ENCODE measurements around the gene AMBP.
"Not testable (repeated sequence)": the region's sequence is repeated elsewhere in the genome, so short reads cannot be mapped to it uniquely, and the experiment has no call there.

Gene AMBP

DNA sequence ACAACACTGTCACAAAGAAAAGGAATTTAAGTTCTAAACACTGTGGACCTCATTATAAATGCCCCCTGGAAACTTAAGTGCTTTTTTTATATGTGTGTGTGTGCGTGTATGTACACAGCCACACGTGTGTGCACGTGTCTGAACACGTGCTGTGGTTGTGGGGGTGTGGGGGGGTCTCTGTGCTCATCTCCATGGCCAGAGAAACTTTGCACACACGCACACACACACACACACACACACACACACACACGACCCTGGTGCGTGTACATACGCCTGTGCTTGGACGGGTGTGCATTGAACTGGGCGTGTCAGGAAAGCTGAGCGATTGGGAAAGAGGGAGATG lies 27.9 kb downstream of the AMBP start:
- no peak for DNase-seq

DNA sequence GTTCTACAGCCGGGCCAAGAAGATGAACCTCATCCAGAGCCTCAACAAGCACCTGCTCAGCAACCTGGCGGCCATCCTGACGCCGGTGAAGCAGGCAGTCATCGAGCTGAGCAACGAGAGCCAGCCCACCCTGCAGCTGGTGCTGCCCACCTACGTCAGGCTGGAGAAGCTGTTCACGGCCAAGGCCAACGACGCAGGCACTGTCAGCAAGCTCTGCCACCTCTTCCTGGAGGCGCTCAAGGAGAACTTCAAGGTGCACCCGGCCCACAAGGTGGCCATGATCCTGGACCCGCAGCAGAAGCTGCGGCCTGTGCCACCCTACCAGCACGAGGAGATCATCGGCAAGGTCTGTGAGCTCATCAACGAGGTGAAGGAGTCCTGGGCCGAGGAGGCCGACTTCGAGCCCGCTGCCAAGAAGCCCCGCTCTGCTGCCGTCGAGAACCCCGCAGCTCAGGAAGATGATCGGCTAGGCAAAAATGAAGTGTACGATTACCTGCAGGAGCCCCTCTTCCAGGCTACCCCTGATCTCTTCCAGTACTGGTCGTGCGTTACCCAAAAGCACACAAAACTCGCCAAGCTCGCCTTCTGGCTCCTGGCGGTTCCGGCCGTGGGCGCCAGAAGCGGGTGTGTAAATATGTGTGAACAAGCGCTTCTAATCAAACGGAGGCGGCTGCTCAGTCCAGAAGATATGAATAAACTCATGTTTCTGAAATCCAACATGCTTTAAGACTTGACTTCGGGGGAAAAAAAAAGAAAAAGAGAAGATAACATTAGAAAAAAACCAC lies 28.5 kb downstream of the AMBP start:
- DNase-seq = no peak

DNA sequence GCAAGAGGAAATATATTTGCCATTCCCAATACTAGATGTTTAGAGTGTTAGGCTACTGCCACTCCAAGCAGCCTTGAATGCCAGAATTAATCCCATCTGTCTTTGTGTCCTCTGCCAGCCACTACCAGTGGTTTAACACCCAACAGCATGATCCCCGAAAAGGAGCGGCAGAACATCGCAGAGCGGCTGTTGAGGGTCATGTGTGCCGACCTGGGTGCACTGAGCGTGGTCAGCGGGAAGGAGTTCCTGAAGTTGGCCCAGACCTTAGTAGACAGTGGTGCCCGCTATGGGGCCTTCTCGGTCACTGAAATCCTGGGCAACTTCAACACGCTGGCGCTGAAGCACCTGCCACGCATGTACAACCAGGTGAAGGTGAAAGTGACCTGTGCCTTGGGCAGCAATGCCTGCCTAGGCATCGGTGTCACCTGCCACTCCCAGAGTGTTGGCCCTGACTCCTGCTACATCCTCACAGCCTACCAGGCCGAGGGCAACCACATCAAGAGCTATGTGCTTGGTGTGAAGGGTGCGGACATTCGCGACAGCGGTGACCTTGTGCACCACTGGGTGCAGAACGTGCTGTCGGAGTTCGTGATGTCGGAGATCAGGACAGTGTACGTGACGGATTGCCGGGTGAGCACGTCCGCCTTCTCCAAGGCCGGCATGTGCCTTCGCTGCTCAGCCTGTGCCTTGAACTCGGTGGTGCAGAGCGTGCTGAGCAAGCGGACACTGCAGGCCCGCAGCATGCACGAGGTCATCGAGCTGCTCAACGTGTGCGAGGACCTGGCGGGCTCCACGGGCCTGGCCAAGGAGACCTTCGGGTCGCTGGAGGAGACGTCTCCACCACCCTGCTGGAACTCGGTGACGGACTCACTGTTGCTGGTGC lies 29.3 kb downstream of the AMBP start:
- DNase-seq = no peak

DNA sequence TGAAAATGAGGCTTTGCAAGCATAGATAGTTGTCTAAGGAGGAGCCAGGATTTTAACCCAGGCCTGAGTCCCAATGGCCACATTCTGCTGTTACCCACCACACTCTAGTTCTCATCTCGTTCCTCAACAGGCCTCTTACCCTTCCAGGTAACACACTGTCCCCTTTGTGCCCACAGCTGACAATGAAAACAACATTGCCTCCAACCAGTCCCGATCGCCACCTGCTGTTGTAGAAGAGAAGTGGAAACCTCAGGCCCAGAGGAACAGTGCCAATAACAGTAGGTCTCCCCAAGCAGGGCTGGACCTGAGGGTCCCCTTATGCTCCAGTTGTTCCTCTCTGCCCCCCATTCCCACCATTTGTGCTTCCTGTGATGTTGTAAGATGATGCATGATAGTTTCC lies 30.4 kb downstream of the AMBP start:
- DNase-seq = no peak

DNA sequence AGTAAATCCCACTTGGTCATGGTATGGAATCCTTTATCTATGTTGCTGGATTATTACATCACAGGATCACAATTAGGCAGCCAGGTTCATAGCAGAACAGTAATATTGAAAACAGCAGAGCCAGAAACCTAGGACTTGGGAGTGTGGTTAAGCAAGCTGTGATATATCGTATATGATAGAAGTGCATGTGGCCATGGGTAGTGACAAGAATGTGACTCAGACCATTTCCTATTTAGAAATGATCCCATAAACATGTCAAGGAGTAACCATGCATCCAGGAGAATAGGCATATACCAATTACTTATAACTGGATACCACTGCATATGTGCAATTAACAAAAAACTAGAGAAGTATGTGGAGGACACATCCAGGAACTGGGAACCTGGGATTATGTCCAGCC lies 31.2 kb downstream of the AMBP start:
- no peak for DNase-seq

DNA sequence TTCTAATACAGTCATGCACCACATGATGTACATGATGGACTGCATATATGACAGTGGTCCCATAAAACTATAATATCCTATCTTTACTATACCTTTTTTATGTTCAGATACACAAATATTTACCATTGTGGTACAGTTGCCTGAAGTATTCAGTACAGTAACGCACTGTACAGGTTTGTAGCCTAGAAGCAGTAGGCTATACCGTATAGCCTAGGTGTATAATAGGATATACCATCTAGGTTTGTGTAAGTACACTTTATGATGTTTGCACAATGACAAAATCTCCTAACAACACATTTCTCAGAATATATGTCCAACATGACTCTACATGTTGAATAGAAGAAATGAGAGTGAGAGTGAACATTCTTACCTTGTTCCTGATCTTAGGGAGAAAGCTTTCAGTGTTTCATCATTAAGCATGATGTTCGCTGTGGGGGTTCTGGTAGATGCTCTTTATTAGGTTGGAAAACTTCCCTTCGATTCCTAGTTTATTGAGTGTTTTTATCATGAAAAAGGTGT lies 31.8 kb downstream of the AMBP start:
- no peak for DNase-seq

DNA sequence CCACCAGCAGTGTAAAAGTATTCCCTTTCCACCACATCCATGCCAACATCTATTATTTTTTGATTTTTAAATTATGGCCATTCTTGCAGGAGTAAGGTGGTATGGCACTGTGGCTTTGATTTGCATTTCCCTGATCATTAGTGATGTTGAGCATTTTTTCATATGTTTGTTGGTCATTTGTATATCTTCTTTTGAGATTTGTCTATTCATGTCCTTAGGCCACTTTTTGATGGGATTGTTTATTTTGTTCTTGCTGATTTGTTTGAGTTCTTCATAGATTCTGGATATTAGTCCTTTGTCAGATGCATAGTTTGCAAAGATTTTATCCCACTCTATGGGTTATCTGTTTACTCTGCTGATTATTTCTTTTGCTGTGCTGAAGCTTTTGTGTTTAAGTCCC lies 34.4 kb downstream of the AMBP start:
- DNase-seq = not testable (repeated sequence)

DNA sequence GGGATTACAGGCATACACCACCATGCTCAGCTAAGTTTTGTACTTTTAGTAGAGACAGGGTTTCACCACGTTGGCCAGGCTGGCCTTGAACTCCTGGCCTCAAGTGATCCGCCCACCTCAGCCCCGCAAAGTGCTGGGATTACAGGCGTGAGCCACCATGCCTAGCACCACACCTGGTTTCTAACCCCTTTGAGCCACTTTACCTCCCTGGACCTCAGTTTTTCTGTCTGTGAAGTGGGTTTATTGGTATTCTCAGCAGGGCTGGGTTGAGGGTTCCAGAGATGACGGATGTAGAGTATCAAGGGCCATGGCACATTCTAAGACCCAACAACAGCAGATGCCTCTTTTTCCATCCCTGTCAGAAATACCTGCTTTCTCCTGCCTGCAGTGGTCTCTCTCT lies 38.6 kb downstream of the AMBP start:
- no peak for DNase-seq

DNA sequence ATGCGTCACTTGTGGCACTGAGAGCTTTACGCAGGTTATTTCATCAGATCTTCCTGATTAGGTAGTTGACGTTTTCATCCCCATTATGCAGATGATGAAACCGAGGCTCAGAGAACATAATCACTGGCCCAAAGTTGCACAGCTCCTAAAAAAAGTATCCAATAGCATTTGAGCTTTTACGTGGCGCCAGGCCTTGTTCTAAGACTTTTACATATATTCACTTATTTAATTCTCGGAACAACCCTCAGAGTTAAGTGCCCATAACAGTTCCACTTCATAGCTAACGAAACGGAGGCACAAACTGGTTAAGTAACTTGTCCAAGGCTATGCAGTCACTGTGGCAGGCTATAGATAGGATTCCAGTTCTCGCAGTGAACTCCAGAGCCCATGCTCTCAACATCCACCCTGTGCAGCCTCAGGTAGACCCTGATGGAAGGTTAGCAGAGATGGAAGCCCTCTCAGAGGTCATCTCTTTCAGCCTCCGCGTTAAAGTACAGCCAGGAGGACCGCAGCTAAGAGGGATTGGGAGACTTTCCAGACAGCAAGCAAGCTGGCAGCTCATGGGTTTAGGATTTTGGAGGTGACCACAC lies 39.3 kb downstream of the AMBP start:
- DNase-seq = no peak

DNA sequence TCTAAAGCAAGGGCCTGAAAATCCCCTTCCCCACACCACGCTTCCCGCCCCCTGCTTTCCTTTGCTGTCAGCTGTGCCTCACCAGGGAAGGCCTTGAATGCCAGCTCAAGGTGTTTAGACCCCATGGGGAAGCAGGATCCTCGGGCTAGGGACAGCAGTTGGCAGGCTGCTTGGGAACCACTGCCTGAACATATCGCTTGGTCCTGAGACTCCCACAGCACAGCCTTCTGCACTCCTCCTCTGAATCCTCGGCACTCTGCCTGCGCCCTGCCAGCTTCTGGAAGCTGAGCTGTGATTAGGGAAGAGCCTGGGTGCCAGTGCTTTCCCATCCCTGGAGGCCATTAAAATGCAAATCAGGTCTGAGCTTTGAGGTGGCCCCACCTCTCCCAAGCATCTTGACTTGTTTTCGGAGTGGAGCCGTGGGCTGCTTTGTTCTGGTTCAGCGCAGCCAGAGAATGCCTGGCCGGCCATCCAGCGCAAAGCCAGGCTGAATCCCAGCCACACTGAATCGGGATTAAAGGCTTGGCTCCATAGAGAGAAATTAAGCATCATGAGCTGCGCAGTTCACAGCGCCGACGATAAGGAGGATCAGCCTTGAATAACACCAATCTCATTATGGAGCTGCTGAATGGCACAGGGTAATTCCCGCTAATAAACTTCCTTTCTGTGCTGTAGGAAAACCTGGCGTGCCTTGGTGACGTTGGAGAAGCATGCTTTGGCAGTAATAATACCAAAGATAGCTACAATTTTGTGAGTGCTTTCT lies 40.0 kb downstream of the AMBP start:
- DNase-seq = no peak

DNA sequence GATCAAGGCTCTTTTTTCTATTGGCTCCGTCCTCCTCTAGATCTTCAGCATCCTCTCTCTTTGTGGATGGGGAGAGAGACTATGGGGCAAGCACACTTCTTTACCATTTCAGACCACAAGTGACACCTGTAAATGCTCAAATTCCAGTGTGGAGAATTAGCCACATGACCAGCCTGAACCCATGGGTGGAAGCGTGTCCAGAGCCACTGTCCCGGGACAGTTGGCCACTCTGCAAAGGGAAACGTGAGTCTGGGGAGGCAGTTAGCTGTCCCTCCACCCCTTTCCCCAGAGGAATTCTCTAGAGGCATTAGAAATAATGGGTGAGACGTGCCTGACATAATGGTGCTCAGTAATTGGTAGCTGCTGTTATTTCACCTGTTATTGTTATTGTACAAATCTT lies 40.9 kb downstream of the AMBP start:
- no peak for DNase-seq

DNA sequence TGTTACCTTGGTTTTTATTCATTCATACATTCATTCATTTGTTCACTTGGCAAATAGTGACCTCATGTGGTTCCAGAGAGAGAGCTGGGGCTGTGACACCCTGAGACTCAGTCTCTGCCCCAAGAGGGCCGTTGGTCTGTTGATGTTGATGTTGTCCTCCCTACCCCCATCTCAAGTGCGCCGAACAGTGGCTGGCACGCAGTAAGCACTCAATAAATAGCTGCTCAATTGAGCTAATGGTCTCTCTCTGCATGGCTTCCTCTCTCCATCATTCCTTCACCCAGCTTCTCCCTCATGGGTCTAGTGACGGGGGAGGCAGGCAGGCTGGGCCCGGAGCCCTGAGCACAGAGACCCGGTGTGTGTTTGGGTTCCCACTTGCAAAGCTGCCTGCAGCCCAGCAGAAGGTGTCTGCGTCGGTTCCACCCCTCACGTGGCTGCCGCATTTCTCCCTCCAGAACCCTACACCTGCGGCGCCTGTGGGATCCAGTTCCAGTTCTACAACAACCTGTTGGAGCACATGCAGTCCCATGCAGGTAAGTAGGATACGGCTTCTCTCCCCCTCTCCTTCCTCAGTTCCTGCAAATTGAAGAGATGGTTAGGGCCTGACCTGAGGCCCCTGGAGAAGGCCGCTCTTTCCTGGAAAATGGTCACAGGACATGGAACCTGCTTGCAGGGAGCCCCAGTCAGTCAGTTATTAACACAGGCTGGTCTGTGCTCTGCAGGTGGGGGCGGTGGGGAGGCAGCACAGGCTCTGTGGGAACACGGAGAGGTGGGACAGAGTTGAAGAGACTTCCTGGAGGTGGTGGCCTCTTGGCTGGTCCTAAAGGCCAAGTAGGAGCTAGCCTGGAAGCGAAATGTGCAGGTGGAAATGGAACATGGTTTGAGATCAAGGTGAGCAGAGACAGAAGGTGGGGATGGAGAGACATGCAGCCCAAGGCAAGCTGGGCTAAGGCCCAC lies 42.0 kb downstream of the AMBP start:
- DNase-seq = no peak

DNA sequence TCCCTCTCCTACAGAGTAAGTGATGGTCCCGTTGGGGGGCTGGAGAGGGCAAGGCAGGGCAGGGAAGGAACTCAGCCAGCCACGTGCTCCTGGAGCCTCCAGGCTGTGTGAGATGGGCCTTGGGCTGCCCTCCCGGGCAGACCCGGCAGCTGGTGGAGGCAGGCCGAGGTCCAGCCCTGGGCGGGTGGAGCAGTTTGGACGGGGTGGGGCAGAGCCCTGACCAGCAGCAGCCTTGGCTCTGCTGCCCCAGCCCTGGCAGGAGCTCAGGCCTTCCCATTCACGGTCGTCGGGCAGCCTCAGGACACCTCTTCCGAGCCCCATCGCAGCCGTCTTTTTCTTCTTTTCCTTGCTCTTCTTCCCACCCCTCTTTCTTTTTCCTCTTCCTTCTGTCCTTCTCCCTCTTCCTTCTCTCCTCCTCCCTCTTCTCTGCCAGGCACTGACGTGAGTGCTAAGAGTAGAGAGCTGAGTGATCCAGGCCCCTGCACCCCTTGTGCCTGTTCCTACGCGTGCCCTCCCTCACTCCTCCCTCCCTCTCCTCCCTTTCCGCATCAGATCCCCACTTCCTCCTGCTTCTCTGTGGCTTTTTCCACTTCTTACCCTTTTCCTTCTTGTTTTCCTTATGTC lies 42.8 kb downstream of the AMBP start:
- DNase-seq = no peak

DNA sequence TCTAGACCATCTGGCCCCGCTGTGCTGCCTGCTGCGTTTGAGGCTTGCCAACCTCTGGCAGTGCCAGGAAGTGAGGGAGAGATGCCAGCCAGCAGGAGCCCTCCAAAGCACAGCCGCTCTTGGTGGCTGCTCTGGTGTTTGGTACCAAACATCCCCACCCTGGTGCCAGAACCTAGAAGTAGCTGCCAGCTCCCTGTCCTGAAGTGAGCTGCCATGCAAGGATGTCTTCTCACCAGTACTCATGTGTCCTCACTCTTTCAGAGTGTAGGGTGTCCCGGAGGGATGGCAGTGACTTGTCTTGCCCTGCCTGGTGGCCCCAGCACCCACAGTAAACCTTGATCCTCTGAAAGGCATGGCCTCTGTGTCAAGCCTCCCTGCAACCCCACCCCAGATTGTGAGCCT lies 43.4 kb downstream of the AMBP start:
- DNase-seq = peak; percentile 83

DNA sequence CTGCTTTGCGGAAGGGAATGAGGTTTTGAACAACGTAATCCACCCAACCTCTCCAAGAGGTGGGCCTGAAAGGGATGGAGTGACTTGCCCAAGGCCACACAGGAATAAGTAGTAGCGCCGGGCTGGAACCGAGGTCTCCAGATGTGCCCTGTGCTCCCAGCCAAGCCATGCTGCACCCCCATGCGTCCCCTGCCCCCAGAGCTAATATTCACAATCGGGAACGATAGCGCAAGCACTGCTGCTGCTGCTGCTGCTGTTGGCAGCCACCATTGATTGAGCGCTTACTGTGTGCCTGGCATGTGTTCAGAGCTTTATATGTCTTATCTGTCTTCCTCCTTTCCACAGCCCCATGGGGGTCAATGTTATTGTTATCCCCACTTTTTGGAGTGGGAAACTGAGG lies 43.9 kb downstream of the AMBP start:
- no peak for DNase-seq

DNA sequence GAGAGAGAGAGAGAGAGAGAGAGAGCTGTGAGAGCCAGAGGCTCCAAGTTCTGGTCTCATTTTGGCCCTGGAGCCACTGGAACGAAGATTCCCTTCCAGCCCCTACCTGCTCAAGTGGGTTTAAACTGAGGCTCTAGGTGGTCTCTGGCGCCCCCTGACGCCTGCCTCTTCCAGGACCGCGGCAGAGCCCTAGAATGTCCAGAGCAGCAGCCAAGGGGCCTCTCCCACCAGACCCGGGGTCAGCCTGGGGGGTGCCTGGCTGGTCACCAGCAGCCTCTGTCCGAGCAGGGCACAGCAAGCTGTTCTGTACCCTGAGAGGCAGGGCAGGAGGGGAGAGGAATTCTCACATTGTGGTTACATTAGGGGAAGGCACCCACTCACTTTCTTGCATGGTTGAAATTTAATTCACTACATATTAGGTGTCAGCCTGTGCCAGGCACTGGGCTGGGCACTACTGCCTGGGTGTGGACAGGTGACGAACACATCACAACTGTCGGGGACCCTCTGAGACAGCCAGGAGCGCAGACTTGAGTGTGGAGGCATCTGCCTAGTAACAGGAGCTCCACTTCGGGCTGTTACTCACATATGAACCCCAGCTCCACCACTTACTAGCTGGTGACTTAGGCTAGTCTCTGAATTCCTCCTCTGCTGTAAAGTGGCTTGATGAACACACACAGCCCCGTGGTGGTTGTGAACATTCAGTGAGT lies 44.5 kb downstream of the AMBP start:
- peak; percentile 16 for DNase-seq

DNA sequence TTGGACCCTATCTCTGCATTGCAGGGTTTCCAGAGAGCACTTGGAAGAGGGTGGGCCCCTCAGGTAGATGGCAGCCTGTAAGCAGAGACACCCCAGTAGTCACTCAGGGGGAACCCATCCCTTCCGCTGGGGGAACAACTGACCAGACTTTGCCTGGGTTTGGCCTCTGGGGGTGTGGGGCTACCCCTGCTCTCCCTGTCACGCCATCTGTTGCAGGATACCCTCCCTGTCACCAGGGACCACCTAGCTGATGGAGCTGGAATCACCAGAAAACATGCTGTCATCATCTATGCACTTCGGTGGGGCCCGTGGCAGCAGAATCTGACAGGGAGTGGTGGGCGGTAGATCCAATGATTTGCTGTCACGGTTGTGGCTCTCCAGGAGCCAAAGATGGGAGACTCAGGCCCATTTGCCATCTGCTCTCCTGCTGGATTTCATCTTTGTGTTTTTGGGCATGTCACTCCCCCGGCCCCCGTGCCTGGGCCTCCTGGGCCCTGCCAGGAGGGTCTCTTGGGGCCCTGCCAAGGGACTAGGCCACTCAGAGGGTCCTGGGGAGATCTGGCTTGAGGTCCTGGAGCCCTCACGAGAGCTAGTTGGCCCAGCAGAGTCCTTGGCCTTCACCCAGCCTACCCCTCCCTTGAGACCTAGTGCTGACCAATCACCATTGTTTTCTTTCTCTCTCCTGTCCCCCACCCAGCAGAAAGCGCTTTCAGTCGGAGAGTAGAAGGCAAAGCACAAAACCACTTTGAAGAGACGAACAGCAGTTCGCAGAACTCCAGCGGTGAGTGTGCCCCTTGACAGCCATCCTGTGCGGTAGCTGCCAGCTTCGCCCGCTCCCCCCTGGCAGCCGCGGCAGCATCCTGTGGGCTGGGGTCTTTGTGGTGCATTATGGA lies 45.9 kb downstream of the AMBP start:
- DNase-seq = peak; percentile 7

DNA sequence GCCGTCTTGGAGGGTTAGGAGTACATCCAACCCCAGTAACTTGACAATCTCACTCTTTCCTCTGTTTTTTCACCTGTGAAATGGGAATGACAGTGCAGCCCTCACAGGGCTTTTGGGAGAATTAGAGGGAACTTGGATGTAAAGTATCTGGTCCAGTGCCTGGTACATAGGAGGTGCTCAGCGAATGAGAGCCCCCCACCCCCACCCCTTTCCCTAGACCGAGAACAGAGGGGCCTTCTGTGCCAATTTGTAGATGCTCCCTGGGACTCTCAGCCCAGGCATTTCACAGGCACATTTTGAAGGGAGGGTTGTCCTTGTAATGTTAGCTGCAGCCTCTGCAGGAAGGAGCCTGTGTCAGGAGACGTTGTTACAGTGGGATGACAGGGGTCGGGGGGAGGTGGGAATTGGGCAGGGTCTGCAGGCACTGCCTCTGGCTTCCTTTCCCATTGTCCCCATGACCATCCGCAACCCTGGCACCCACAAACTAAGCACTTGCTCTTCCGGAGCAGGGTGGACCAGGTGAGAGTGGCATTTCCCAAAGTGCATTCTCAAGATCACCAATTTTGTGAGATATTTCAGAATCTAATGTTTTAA lies 47.0 kb downstream of the AMBP start:
- no peak for DNase-seq

DNA sequence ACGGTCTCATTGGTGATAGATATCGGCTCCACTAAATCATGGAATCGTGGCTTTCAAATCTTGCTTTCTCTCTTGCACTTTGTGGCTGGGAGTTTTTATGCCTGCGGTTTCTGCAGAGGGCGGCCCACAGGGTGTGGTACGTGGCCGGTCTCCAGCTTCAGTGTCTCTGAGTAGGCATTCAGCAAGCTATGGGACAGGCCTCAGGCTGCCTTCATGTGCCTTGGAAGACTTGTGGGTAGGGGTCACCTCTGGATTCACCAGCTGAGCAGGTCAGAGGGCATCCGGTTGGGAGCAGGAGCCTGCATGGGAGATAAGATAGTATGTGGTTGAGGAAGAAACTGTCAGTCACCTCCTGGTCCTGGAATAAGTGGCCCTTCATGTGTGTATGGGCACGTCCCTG lies 47.7 kb downstream of the AMBP start:
- no peak for DNase-seq
